BJ (cell line): ENCODE measurements around the gene GNG12. TPM values are rescaled to one million over a fixed set of nuclear protein-coding genes. Genes with fewer than 3 reads are reported as not detected.

Experiments used
- CTCF ChIA-PET: fragments of 350-600 bp; formaldehyde crosslinking; extraction: SDS; loops from one replicate; lab custom pipeline; 2021; ENCODE audit warnings: antibody characterized with exemption, inconsistent platforms; lab: Yijun Ruan, JAX
- POLR2A ChIA-PET: fragments of 300-600 bp; sonication (Branson Sonifier 250); formaldehyde crosslinking; extraction: SDS; loops from one replicate; lab custom pipeline; 2021; ENCODE audit warnings: antibody characterized with exemption; lab: Charles Lee
- DNase-seq: peaks from one replicate; pipeline ENCODE4 v3.0.0-alpha.2; 2011; ENCODE audit warnings: low read depth
- H3K27me3 ChIP-seq: 2 replicates; pipeline ENCODE4 v1.6.0; 2011; ENCODE audit warnings: low read length; ENCODE audit not compliant: control insufficient read depth, insufficient read depth
- H3K36me3 ChIP-seq: 2 replicates; pipeline ENCODE4 v1.5.1; 2011; ENCODE audit warnings: low read length; ENCODE audit not compliant: control insufficient read depth, insufficient read depth
- H3K4me3 ChIP-seq: 2 replicates; pipeline ENCODE4 v1.5.1; 2011; ENCODE audit warnings: low read depth, mild to moderate bottlenecking, control low read depth, low read length
- polyA plus RNA-seq: library from polyadenylated mRNA; depleted of rRNA; stranded (reverse); fragments of >200 nt; gene quantifications from 2 replicates; pipeline ENCODE4 v1.2.3, GENCODE V29; 2011
- TF ChIP-seq, protein P1 (sequence below): IDR thresholded peaks from 2 replicates; pipeline ENCODE4 v1.5.1; 2011; ENCODE audit warnings: low read depth, mild to moderate bottlenecking, control low read depth, inconsistent platforms, low read length, moderate library complexity; ENCODE audit not compliant: insufficient read depth

The GNG12 gene
- polyA plus RNA-seq, 1 experiment = 99.6 TPM

DNA sequence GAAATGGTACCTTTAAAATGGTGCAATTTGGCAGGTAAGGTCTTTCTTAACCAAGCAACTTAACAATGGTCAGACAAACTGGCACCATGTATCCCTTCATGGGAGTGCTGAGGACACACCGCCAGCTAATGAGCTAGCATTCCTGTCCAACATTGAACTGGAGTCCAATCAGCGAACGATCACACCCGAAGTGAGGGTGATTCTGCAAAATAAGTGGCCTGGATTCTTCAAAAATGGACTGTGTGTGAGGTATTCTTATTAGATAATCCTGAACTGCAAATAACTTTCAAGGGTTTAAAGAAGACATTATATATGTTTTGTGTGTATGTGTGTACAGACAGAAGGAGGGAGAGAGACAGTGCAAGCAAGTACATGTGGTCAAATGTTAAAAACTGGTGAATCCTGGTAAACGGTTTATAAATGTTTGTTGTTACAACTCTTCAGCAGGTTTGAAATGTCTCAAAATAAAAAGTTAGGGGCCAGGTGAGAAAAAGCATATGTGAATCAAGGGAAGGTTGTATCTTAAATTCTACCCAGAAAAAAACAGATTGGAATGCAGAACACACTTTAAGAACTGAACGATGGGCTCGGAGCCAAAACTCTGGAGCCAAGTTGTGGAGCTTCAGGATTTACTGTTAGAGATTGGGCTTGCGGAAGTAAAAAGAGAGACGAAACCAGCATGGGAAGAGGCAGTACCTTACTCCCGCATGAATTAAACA is 127.4 kb downstream of the GNG12 start:
- H3K36me3 ChIP-seq = peaks cover 8% of the 10 kb centered on the region
- H3K4me3 ChIP-seq = no peak overlapping the region
- POLR2A ChIA-PET = no interaction called here
- CTCF ChIA-PET = interaction anchor here (1.4 kb wide), 1 partner anchor 109 kb away, joined by 4 read pairs; no protein-coding TSS in a partner anchor
- TF ChIP-seq, protein P1, sequence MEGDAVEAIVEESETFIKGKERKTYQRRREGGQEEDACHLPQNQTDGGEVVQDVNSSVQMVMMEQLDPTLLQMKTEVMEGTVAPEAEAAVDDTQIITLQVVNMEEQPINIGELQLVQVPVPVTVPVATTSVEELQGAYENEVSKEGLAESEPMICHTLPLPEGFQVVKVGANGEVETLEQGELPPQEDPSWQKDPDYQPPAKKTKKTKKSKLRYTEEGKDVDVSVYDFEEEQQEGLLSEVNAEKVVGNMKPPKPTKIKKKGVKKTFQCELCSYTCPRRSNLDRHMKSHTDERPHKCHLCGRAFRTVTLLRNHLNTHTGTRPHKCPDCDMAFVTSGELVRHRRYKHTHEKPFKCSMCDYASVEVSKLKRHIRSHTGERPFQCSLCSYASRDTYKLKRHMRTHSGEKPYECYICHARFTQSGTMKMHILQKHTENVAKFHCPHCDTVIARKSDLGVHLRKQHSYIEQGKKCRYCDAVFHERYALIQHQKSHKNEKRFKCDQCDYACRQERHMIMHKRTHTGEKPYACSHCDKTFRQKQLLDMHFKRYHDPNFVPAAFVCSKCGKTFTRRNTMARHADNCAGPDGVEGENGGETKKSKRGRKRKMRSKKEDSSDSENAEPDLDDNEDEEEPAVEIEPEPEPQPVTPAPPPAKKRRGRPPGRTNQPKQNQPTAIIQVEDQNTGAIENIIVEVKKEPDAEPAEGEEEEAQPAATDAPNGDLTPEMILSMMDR = no peak
- DNase-seq = no peak
- no peaks in the 10 kb centered on the region for H3K27me3 ChIP-seq

DNA sequence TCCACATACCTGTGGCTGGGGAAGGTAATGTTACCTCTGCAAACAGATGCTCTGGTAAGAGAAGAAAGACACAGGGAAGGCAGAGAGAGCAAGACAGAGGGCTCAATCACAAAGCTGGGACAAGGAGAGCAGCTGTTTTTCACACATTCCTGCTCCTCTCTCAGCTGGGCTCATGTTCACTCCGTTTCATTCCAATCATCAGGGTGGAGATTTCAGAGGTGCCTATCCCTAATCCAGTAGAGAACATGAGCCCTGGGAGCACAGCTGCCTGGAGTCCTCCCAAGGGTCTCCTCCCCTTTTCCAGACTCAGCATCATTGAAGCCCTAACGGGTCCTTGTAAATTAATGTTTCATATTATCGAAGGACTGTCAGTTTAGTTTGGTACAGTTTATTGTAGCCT is 128.9 kb downstream of the GNG12 start:
- TF ChIP-seq, protein P1 = no peak
- peaks cover 8% of the 10 kb centered on the region for H3K36me3 ChIP-seq
- ChIA-PET POLR2A (interaction anchor here (0.7 kb wide), 1 partner anchor 15 kb away, joined by 3 read pairs; no protein-coding TSS in a partner anchor), CTCF (interaction anchor here (1.0 to 1.7 kb wide), 3 partner anchors 9 to 51 kb away, joined by 3 to 4 read pairs (median 4); no protein-coding TSS in a partner anchor)
- H3K4me3 ChIP-seq = no peak overlapping the region
- H3K27me3 ChIP-seq = no peaks in the 10 kb centered on the region
- no peak for DNase-seq

DNA sequence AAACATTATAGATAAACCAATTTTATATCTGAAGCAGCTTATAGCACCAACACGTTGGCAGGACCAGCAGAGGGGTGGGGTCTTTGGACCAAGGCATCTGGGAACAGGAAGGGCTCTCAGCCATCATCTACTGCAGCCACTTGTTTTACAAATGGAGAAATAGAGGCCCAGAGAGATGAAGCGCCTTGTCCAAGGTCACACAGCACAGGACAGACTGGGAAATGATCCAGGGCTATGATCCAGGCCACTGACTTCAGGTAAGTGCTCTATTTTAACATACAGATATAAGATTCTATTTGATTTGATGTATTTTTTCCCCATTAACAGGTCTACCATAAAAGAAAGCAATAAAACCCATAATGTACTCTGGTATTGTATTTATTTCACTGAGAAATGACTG is 131.4 kb downstream of the GNG12 start:
- no peak overlapping the region for H3K4me3 ChIP-seq
- CTCF ChIA-PET = interaction anchor here (1.1 to 1.5 kb wide), 3 partner anchors 10 to 66 kb away, joined by 3 to 5 read pairs (median 3); no protein-coding TSS in a partner anchor
- peaks cover 8% of the 10 kb centered on the region for H3K36me3 ChIP-seq
- POLR2A ChIA-PET = no interaction called here
- H3K27me3 ChIP-seq = no peaks in the 10 kb centered on the region
- TF ChIP-seq, protein P1 = no peak
- DNase-seq = no peak

DNA sequence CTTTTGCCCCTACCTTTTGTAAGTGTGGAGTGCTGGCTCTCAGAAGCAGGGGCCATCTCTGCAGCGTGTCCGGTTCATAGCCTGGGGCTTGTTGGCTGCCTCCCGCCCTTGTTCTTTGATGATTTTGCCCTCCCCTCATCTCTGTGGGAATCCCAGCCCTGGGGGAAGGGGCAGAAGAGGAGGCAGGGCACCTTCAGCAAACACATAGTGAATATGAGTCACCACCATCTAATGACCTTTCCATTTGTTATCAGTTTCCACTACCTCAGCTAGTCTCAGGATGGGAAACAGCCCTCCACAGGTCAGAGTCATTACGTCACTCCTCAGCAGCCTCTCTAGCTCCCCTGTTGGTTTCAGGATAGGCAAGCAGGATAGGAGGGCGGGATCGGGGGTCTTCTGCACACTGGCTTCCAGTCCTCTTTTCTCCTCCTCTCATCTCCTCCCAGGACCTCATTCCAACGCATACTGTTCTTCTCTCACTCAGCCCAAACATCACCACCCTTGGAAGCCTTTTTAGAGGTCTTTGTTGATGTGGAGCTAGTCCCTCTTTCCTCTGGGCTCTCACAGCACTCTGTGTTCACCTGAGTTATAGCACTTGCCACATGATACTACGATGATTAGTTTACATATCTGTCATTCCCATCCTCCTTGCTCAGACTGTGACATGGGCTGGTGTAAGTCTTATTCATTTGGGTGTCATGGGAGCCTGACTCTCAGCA is 132.4 kb downstream of the GNG12 start:
- H3K27me3 ChIP-seq = no peaks in the 10 kb centered on the region
- no peak overlapping the region for H3K4me3 ChIP-seq
- no peak for DNase-seq
- TF ChIP-seq, protein P1 = peak; percentile 37
- peaks cover 8% of the 10 kb centered on the region for H3K36me3 ChIP-seq
- ChIA-PET CTCF (interaction anchor here (0.6 to 1.5 kb wide), 5 partner anchors 9 to 309 kb away, joined by 3 to 5 read pairs (median 3); no protein-coding TSS in a partner anchor), POLR2A (no interaction called here)

DNA sequence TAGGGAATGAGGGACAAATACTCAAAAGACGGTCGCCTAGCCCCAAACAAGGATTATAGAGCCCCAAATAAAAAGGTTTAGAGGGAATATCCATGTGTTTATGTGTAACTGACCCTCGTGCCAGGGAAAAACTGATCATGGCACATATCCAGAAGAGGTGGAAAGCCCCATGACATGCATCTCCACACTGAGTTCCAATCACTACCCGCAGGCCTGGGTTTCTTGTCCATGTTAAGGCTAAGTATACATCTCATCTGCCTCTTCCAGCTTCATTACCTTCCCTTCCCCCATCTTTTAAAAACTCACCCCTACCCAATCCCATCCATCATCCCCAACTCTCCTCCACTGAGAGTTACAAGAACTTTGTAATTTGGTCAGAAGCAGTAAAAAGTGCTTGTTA is 133.0 kb downstream of the GNG12 start:
- DNase-seq = no peak
- Histone ChIP-seq H3K36me3 (peaks cover 8% of the 10 kb centered on the region), H3K4me3 (no peak overlapping the region), H3K27me3 (no peaks in the 10 kb centered on the region)
- TF ChIP-seq, protein P1 = no peak
- ChIA-PET CTCF (interaction anchor here (0.6 to 1.5 kb wide), 4 partner anchors 8 to 309 kb away, joined by 3 to 5 read pairs (median 3); no protein-coding TSS in a partner anchor), POLR2A (no interaction called here)
